H7 (cell line): ENCODE results near the gene TSPAN18. TPM values are rescaled to one million over a fixed set of nuclear protein-coding genes. Genes with fewer than 3 reads are reported as not detected.

Source experiments
- DNase-seq: peaks from one replicate; pipeline ENCODE4 v3.0.0; 2012
- H3K27me3 ChIP-seq: 2 replicates; pipeline ENCODE4 v1.6.0; 2011; ENCODE audit warnings: mild to moderate bottlenecking, low read length; ENCODE audit not compliant: control insufficient read depth, insufficient read depth
- H3K36me3 ChIP-seq: replicated peaks from 2 replicates; pipeline ENCODE4 v1.5.1; 2011; ENCODE audit warnings: low read length; ENCODE audit not compliant: control insufficient read depth, insufficient read depth
- H3K4me3 ChIP-seq: 2 replicates; pipeline ENCODE4 v1.5.1; 2011; ENCODE audit warnings: low read depth, mild to moderate bottlenecking, control low read depth, low read length, moderate library complexity; ENCODE audit not compliant: insufficient read depth
- total RNA-seq: library from RNA; depleted of rRNA; stranded (reverse); fragments of >200 nt; shearing (Covaris generic); gene quantifications from 2 replicates; pipeline ENCODE4 v1.2.3, GENCODE V29; 2014

TSPAN18 gene
- total RNA-seq, 1 experiment from 2014 or later, result 25.7 TPM

GRCh38 chr11:44967930-44968496, 241.3 kb downstream of the TSPAN18 start:
- H3K4me3 ChIP-seq, result no peak overlapping the region
- DNase-seq, result no peak
- H3K36me3 ChIP-seq, result no peaks in the 10 kb centered on the region
- peaks cover 2% of the 10 kb centered on the region; the same call in 1 of the 2 replicates for H3K27me3 ChIP-seq

- Histone ChIP-seq H3K4me3 (no peak overlapping the region), H3K36me3 (no peaks in the 10 kb centered on the region), H3K27me3 (peaks cover 2% of the 10 kb centered on the region; the same call in 1 of the 2 replicates)
- no peak for DNase-seq
Observed at GRCh38 chr11:44968510-44968909, 241.7 kb downstream of the TSPAN18 start.

GRCh38 chr11:44969651-44970252, 243.0 kb downstream of the TSPAN18 start:
- no peak for DNase-seq
- Histone ChIP-seq H3K36me3 (no peaks in the 10 kb centered on the region), H3K27me3 (peaks cover 2% of the 10 kb centered on the region; the same call in 1 of the 2 replicates), H3K4me3 (no peak overlapping the region)

GRCh38 chr11:44970293-44970692, 243.5 kb downstream of the TSPAN18 start:
- DNase-seq, result no peak

GRCh38 chr11:44971185-44971584, 244.4 kb downstream of the TSPAN18 start:
- H3K4me3 ChIP-seq, result no peak overlapping the region
- peaks cover 2% of the 10 kb centered on the region; the same call in 1 of the 2 replicates for H3K27me3 ChIP-seq
- no peak for DNase-seq
- H3K36me3 ChIP-seq, result no peaks in the 10 kb centered on the region

More at GRCh38 chr11:44970293-44970692, 243.5 kb downstream of the TSPAN18 start:
- peaks cover 2% of the 10 kb centered on the region; the same call in 1 of the 2 replicates for H3K27me3 ChIP-seq
- H3K36me3 ChIP-seq, result no peaks in the 10 kb centered on the region
- H3K4me3 ChIP-seq, result no peak overlapping the region

GRCh38 chr11:44972746-44973435, 246.1 kb downstream of the TSPAN18 start:
- no peak for DNase-seq
- Histone ChIP-seq H3K27me3 (peaks cover 2% of the 10 kb centered on the region; the same call in 1 of the 2 replicates), H3K36me3 (no peaks in the 10 kb centered on the region), H3K4me3 (no peak overlapping the region)

- H3K27me3 ChIP-seq, result peaks cover 2% of the 10 kb centered on the region; the same call in 1 of the 2 replicates
- H3K36me3 ChIP-seq, result no peaks in the 10 kb centered on the region
- DNase-seq, result no peak
- H3K4me3 ChIP-seq, result no peak overlapping the region
Observed at GRCh38 chr11:44973632-44974401, 247.1 kb downstream of the TSPAN18 start.

GRCh38 chr11:44974402-44975000, 247.7 kb downstream of the TSPAN18 start:
- Histone ChIP-seq H3K36me3 (no peaks in the 10 kb centered on the region), H3K27me3 (peaks cover 2% of the 10 kb centered on the region; the same call in 1 of the 2 replicates), H3K4me3 (no peak overlapping the region)
- DNase-seq, result no peak

- no peaks in the 10 kb centered on the region for H3K27me3 ChIP-seq
- DNase-seq, result no peak
- no peaks in the 10 kb centered on the region for H3K36me3 ChIP-seq
- H3K4me3 ChIP-seq, result no peak overlapping the region
Observed at GRCh38 chr11:44976576-44976975, 249.8 kb downstream of the TSPAN18 start.

- DNase-seq, result peak; percentile 82
- no peak overlapping the region for H3K4me3 ChIP-seq
Observed at GRCh38 chr11:44977493-44977984, 250.8 kb downstream of the TSPAN18 start.

GRCh38 chr11:44978274-44978960, 251.7 kb downstream of the TSPAN18 start:
- H3K36me3 ChIP-seq, result no peaks in the 10 kb centered on the region
- H3K4me3 ChIP-seq, result no peak overlapping the region
- no peaks in the 10 kb centered on the region for H3K27me3 ChIP-seq
- no peak for DNase-seq

More at GRCh38 chr11:44977493-44977984, 250.8 kb downstream of the TSPAN18 start:
- Histone ChIP-seq H3K36me3 (no peaks in the 10 kb centered on the region), H3K27me3 (no peaks in the 10 kb centered on the region)

GRCh38 chr11:44978961-44979331, 252.2 kb downstream of the TSPAN18 start:
- no peak overlapping the region for H3K4me3 ChIP-seq
- no peak for DNase-seq
- H3K27me3 ChIP-seq, result no peaks in the 10 kb centered on the region

GRCh38 chr11:44979543-44980399, 253.0 kb downstream of the TSPAN18 start:
- no peaks in the 10 kb centered on the region for H3K27me3 ChIP-seq
- no peak overlapping the region for H3K4me3 ChIP-seq
- DNase-seq, result no peak
- no peaks in the 10 kb centered on the region for H3K36me3 ChIP-seq

More at GRCh38 chr11:44978961-44979331, 252.2 kb downstream of the TSPAN18 start:
- no peaks in the 10 kb centered on the region for H3K36me3 ChIP-seq
